HEK293T (cell line): Measurements from ENCODE around the gene SPECC1L.

Experiments
- ARNT ChIP-seq: fragments of 450-650 bp; IDR thresholded peaks from 2 replicates; pipeline ENCODE4 v1.6.1; 2017; ENCODE audit warnings: mild to moderate bottlenecking
- BHLHE40 ChIP-seq: fragments of 450-650 bp; IDR thresholded peaks from 2 replicates; pipeline ENCODE4 v1.6.1; 2016; ENCODE audit warnings: mild to moderate bottlenecking, moderate library complexity, borderline replicate concordance
- CTBP1 ChIP-seq: fragments of 450-650 bp; IDR thresholded peaks from 2 replicates; pipeline ENCODE4 v1.6.1; 2016; ENCODE audit warnings: borderline replicate concordance
- FOXA1 ChIP-seq: fragments of 450-650 bp; IDR thresholded peaks from 2 replicates; pipeline ENCODE4 v1.6.1; 2016; ENCODE audit warnings: mild to moderate bottlenecking
- FOXM1 ChIP-seq: fragments of 450-650 bp; IDR thresholded peaks from 2 replicates; pipeline ENCODE4 v1.6.1; 2017; ENCODE audit warnings: mild to moderate bottlenecking, borderline replicate concordance
- HDGF ChIP-seq: fragments of 450-650 bp; IDR thresholded peaks from 2 replicates; pipeline ENCODE4 v1.6.1; 2017; ENCODE audit warnings: antibody characterized with exemption, borderline replicate concordance
- NFRKB ChIP-seq: fragments of 450-650 bp; IDR thresholded peaks from 2 replicates; pipeline ENCODE4 v1.6.1; 2016; ENCODE audit warnings: mild to moderate bottlenecking, moderate library complexity
- SP1 ChIP-seq: fragments of 450-650 bp; IDR thresholded peaks from 2 replicates; pipeline ENCODE4 v1.6.1; 2017

- no peak for TF ChIP-seq NFRKB
- no peak for TF ChIP-seq BHLHE40
- TF ChIP-seq CTBP1, result no peak
- no peak for TF ChIP-seq FOXA1
- no peak for TF ChIP-seq ARNT
- no peak for TF ChIP-seq SP1
- no peak for TF ChIP-seq HDGF
- no peak for TF ChIP-seq FOXM1
Measured at GRCh38 chr22:24441406-24442351, 171.0 kb downstream of the SPECC1L start.
